Measurements from ENCODE around the gene LRTM1. TPM values are rescaled to one million over a fixed set of nuclear protein-coding genes. Genes with fewer than 3 reads are reported as not detected.

LRTM1 gene
- total RNA-seq, 2 donors from 2014 or later, result not detected

DNA sequence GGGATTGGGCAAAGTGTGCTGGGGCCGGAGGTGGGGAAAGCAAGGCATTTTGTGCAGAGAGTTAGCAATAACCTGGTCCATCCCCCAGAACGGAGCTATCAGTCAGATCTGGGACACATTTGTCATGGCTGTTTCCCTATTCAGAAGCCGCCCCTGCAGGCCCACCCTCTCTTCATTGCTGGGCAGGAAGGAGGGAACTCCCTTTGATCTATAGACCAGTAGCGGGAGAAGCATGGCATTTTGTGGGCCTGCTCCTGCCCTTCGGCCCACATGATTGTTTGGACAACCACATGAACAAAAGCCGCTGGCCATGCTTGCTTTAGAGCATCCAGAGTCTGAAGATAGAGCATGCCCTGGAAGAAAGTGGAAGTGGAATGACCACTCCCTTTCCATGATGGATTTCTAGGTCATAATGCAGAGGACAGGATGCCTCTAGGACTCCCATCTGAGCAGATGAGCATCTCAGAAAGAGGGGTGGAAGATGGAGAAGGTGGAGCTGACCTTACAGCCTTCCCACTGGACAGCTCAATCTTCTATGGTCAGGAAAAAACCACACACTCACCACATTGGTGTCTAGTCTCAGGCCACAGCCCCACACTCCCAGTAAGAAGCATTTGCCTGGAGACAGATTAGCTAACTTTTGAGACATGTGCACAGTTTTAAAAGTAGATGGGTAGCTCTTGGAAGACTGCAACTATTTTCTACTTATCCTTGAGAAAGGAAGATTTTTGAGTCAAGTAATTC, 11.9 kb upstream of the LRTM1 start:
- DNase-seq (no peak), ATAC-seq (no peak)
- no peak for TF ChIP-seq POLR2A (IDR thresholded peaks at IDR 0.05)
- no peak for TF ChIP-seq CTCF (IDR thresholded peaks at IDR 0.05)
- Histone ChIP-seq H3K27ac (no peak overlapping the region), H3K27me3 (no peaks in the 10 kb centered on the region), H3K36me3 (replicated peaks in 1 of 2; ENCODE audit: insufficient read depth in 1 of 2, low read depth in 2 of 2) (no peaks in the 10 kb centered on the region), H3K9me3 (no peaks in the 10 kb centered on the region), H3K4me1 (no peaks in the 10 kb centered on the region), H3K4me3 (no peak overlapping the region)
- WGBS, 2 donors, result 46 to 47% methylated on average over 5 to 6 of the region's 6 CpGs
- intact Hi-C loops (cut with DNase I), result no loop called here

GRCh38 chr3:54936561-54936960, 8.7 kb upstream of the LRTM1 start:
- Histone ChIP-seq H3K36me3 (replicated peaks in 1 of 2; ENCODE audit: insufficient read depth in 1 of 2, low read depth in 2 of 2) (no peaks in the 10 kb centered on the region), H3K9me3 (no peaks in the 10 kb centered on the region), H3K4me1 (no peaks in the 10 kb centered on the region), H3K4me3 (no peak overlapping the region), H3K27ac (no peak overlapping the region), H3K27me3 (no peaks in the 10 kb centered on the region)
- no peak for ATAC-seq
- intact Hi-C loops (cut with DNase I), result no loop called here
- no peak for TF ChIP-seq CTCF (IDR thresholded peaks at IDR 0.05)
- TF ChIP-seq POLR2A (IDR thresholded peaks at IDR 0.05), result no peak
- no peak for DNase-seq
- 48 to 64% methylated on average over 5 of the region's 5 CpGs for WGBS, 2 donors

DNA sequence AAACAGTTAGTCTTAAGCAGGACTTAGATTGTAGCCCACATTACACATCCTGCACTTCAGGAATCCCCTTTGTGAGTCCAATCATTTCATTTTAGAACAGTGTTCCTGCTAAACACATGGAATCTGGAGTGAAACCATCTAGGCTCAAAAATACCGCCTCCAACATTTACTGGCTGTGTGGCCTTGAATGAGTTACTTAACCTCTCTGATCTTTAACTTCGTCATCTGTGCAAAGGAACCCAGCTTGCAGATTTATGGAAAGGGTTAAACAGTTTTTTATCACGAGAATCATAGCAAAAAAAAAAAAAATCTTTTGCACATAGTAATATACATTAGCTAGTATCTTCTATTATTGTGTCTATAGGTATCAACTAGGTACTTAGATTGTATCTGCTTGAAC, 8.0 kb upstream of the LRTM1 start:
- ATAC-seq, result no peak
- Histone ChIP-seq H3K27me3 (no peaks in the 10 kb centered on the region), H3K4me3 (no peak overlapping the region), H3K36me3 (replicated peaks in 1 of 2; ENCODE audit: insufficient read depth in 1 of 2, low read depth in 2 of 2) (no peaks in the 10 kb centered on the region), H3K9me3 (no peaks in the 10 kb centered on the region), H3K27ac (no peak overlapping the region), H3K4me1 (no peaks in the 10 kb centered on the region)
- DNase-seq, result no peak
- TF ChIP-seq CTCF (IDR thresholded peaks at IDR 0.05) (no peak), POLR2A (IDR thresholded peaks at IDR 0.05) (no peak)
- intact Hi-C loops (cut with DNase I), result no loop called here
- WGBS, 2 donors, result 57 to 69% methylated on average over 3 of the region's 3 CpGs

GRCh38 chr3:54932606-54933005, 4.7 kb upstream of the LRTM1 start:
- no peak for ATAC-seq
- DNase-seq, result no peak
- WGBS, 2 donors, result 68 to 78% methylated on average over 4 of the region's 4 CpGs
- Histone ChIP-seq H3K4me1 (no peaks in the 10 kb centered on the region), H3K4me3 (no peak overlapping the region), H3K36me3 (replicated peaks in 1 of 2; ENCODE audit: insufficient read depth in 1 of 2, low read depth in 2 of 2) (no peaks in the 10 kb centered on the region), H3K27ac (no peak overlapping the region), H3K27me3 (no peaks in the 10 kb centered on the region), H3K9me3 (no peaks in the 10 kb centered on the region)
- intact Hi-C loops (cut with DNase I), result no loop called here
- TF ChIP-seq CTCF (IDR thresholded peaks at IDR 0.05) (no peak), POLR2A (IDR thresholded peaks at IDR 0.05) (no peak)

DNA sequence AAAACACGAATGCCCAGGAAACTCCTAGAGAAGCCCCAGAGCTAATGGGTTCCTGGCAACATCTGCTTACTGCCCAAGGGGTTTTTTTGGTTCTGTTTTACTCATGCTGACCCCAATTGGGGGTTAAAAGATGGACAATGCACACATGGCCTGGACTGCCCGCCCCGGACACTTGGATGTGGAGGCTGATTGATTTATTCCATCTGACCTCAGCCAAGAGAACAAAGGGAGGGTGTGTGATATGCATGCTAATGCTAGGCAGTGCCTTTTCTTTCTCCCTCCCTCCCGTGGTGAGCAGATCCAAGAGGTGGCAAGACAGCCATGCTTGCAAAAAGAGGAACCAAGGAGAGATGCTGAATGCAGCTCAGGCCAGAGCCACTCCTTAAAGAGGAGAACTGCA, 3.3 kb upstream of the LRTM1 start:
- no peak overlapping the region for H3K27ac ChIP-seq
- no peak for ATAC-seq
- H3K4me3 ChIP-seq, result no peak overlapping the region
- 46 to 69% methylated on average over 3 to 4 of the region's 4 CpGs for WGBS, 2 donors
- intact Hi-C loops (cut with DNase I), result no loop called here
- H3K27me3 ChIP-seq, result no peaks in the 10 kb centered on the region
- H3K9me3 ChIP-seq, result no peaks in the 10 kb centered on the region
- TF ChIP-seq POLR2A (IDR thresholded peaks at IDR 0.05) (no peak), CTCF (IDR thresholded peaks at IDR 0.05) (no peak)
- H3K36me3 ChIP-seq (replicated peaks in 1 of 2; ENCODE audit: insufficient read depth in 1 of 2, low read depth in 2 of 2), result no peaks in the 10 kb centered on the region
- no peak for DNase-seq
- no peaks in the 10 kb centered on the region for H3K4me1 ChIP-seq

All from body of pancreas (tissue), 4 donors.